WTC11 (cell line): ENCODE results near the gene KLHL1. TPM values are rescaled to one million over a fixed set of nuclear protein-coding genes. Genes with fewer than 3 reads are reported as not detected.

Source experiments
- ATAC-seq: fragments of 200-7000 bp; cut with Tn5 transposase; 2 replicates; pipeline ENCODE4 v1.10.0; 2021; ENCODE audit warnings: mild to moderate bottlenecking, moderate library complexity
- CTCF ChIA-PET: fragments of 300-600 bp; sonication (Branson Sonifier 250); formaldehyde crosslinking; loops from one replicate; lab custom pipeline; 2021; ENCODE audit warnings: antibody characterized with exemption; lab: Charles Lee
- POLR2A ChIA-PET: fragments of 350-600 bp; sonication (Branson Sonifier 250); formaldehyde crosslinking; loops from one replicate; lab custom pipeline; 2021; ENCODE audit warnings: antibody characterized with exemption; lab: Charles Lee
- DNase-seq: peaks from one replicate; pipeline ENCODE4 v3.0.0; 2021; ENCODE audit warnings: low spot score
- H3K27ac Mint-ChIP-seq: 2 replicates; pipeline ENCODE4 v1.8.0; 2021; ENCODE audit warnings: mixed read lengths
- H3K27me3 Mint-ChIP-seq: 2 replicates; pipeline ENCODE4 v1.8.0; 2021; ENCODE audit warnings: low read depth, mild to moderate bottlenecking, moderate library complexity, mixed read lengths
- H3K36me3 Mint-ChIP-seq: 2 replicates; pipeline ENCODE4 v1.8.0; 2021; ENCODE audit warnings: mixed read lengths
- H3K4me1 Mint-ChIP-seq: 2 replicates; pipeline ENCODE4 v1.8.0; 2022; ENCODE audit warnings: mixed read lengths
- H3K4me3 Mint-ChIP-seq: 2 replicates; pipeline ENCODE4 v1.8.0; 2021; ENCODE audit warnings: mild to moderate bottlenecking, moderate library complexity, mixed read lengths
- H3K9me3 Mint-ChIP-seq: 2 replicates; pipeline ENCODE4 v1.8.0; 2021; ENCODE audit warnings: mixed read lengths
- AFF4 ChIP-seq: sonication (generic); formaldehyde crosslinking; IDR thresholded peaks from 2 replicates; pipeline ENCODE4 v1.8.1; 2023; ENCODE audit warnings: mild to moderate bottlenecking, missing genetic modification reagents, borderline replicate concordance
- ARID4B ChIP-seq: sonication (generic); formaldehyde crosslinking; IDR thresholded peaks from 2 replicates; pipeline ENCODE4 v1.8.0; 2023; ENCODE audit warnings: missing genetic modification reagents, mild to moderate bottlenecking, borderline replicate concordance
- ATF2 ChIP-seq: sonication (generic); formaldehyde crosslinking; IDR thresholded peaks from 2 replicates; pipeline ENCODE4 v1.8.1; 2022; ENCODE audit warnings: low read depth, missing genetic modification reagents, borderline replicate concordance
- CREM ChIP-seq: sonication (generic); formaldehyde crosslinking; IDR thresholded peaks from 2 replicates; pipeline ENCODE4 v1.8.1; 2022; ENCODE audit warnings: mild to moderate bottlenecking, missing genetic modification reagents, moderate library complexity
- GRHL2 ChIP-seq: fragments of 250-450 bp; sonication (Bioruptor Pico); IDR thresholded peaks from 2 replicates; pipeline ENCODE4 v1.8.0; 2022; ENCODE audit warnings: mild to moderate bottlenecking, moderate library complexity; ENCODE audit not compliant: insufficient replicate concordance, severe bottlenecking
- JUN ChIP-seq: sonication (generic); formaldehyde crosslinking; IDR thresholded peaks from 2 replicates; pipeline ENCODE4 v1.8.0; 2023; ENCODE audit warnings: mild to moderate bottlenecking, missing genetic modification reagents
- MLX ChIP-seq: sonication (generic); formaldehyde crosslinking; IDR thresholded peaks from 2 replicates; pipeline ENCODE4 v1.8.1; 2023; ENCODE audit warnings: mild to moderate bottlenecking, missing genetic modification reagents, moderate library complexity
- NFYB ChIP-seq: sonication (generic); formaldehyde crosslinking; conservative IDR thresholded peaks from 2 replicates; pipeline ENCODE4 v1.8.0; 2022; ENCODE audit warnings: low read depth, missing genetic modification reagents
- RELA ChIP-seq: sonication (generic); formaldehyde crosslinking; IDR thresholded peaks from 2 replicates; pipeline ENCODE4 v1.8.1; 2022; ENCODE audit warnings: missing genetic modification reagents, mild to moderate bottlenecking, borderline replicate concordance
- TCF7 ChIP-seq: sonication (generic); formaldehyde crosslinking; IDR thresholded peaks from 2 replicates; pipeline ENCODE4 v1.8.0; 2022; ENCODE audit warnings: mild to moderate bottlenecking, low read depth, missing genetic modification reagents, moderate library complexity
- TEAD1 ChIP-seq: sonication (generic); formaldehyde crosslinking; IDR thresholded peaks from 2 replicates; pipeline ENCODE4 v1.8.0; 2022; ENCODE audit warnings: mild to moderate bottlenecking, missing genetic modification reagents
- TP53 ChIP-seq: sonication (generic); formaldehyde crosslinking; IDR thresholded peaks from 2 replicates; pipeline ENCODE4 v1.8.1; 2023; ENCODE audit warnings: mild to moderate bottlenecking, missing genetic modification reagents
- ZNF138 ChIP-seq: sonication (generic); formaldehyde crosslinking; conservative IDR thresholded peaks from 2 replicates; pipeline ENCODE4 v1.8.1; 2022; ENCODE audit warnings: mild to moderate bottlenecking, moderate library complexity, missing genetic modification reagents
- ZNF219 ChIP-seq: sonication (generic); formaldehyde crosslinking; IDR thresholded peaks from 2 replicates; pipeline ENCODE4 v1.8.0; 2023; ENCODE audit warnings: missing genetic modification reagents, mild to moderate bottlenecking, borderline replicate concordance
- total RNA-seq: library from RNA; stranded (reverse); gene quantifications from 3 replicates; pipeline ENCODE4 v1.2.3, GENCODE V29; 2021

KLHL1 gene
- total RNA-seq, 1 experiment from 2014 or later: not detected

- TF ChIP-seq AFF4 (CRISPR knock-in tag) (no peak), TP53 (CRISPR knock-in tag) (no peak), TEAD1 (no peak), NFYB (CRISPR knock-in tag) (no peak), JUN (CRISPR knock-in tag) (no peak)
Measured at GRCh38 chr13:70107125-70107497, 1.1 kb downstream of the KLHL1 start (continued).

- Mint-ChIP-seq H3K4me3 (no peak overlapping the region), H3K27me3 (peaks cover 35% of the 10 kb centered on the region), H3K4me1 (peaks cover 6% of the 10 kb centered on the region; the same call in 1 of the 2 replicates), H3K36me3 (no peaks in the 10 kb centered on the region), H3K9me3 (no peaks in the 10 kb centered on the region), H3K27ac (no peak overlapping the region)
- TF ChIP-seq ZNF219 (CRISPR knock-in tag) (no peak), ZNF138 (no peak), TCF7 (CRISPR knock-in tag) (no peak), MLX (CRISPR knock-in tag) (no peak), TP53 (CRISPR knock-in tag) (no peak), CREM (CRISPR knock-in tag) (no peak), ATF2 (no peak), GRHL2 (CRISPR knock-in tag) (no peak), ARID4B (CRISPR knock-in tag) (no peak), NFYB (CRISPR knock-in tag) (no peak), RELA (CRISPR knock-in tag) (no peak)
- ATAC-seq: no peak
- POLR2A ChIA-PET: no interaction called here
- CTCF ChIA-PET: no interaction called here
- DNase-seq: no peak
Measured at GRCh38 chr13:70104481-70104880, 3.8 kb downstream of the KLHL1 start.
